Coronary artery (tissue), 2 donors: Measurements from ENCODE around the gene MAGEA6.
"Not testable (repeated sequence)": the region's sequence is repeated elsewhere in the genome, so short reads cannot be mapped to it uniquely, and the experiment has no call there.

ENCODE experiments used
- DNase-seq: peaks from one replicate; pipeline ENCODE4 v3.0.0-alpha.2; 2017; ENCODE audit warnings: low spot score
- H3K27ac ChIP-seq, 2 donors: fragments of 200-600 bp; sonication (generic); one replicate each; pipeline ENCODE4 v1.5.1; 2016 to 2019
- H3K4me3 ChIP-seq: fragments of 200-600 bp; sonication (generic); 2 replicates; pipeline ENCODE4 v1.5.1; 2016; ENCODE audit warnings: mild to moderate bottlenecking, moderate library complexity
- CTCF ChIP-seq: fragments of 200-600 bp; sonication (generic); IDR thresholded peaks from one replicate; pipeline ENCODE4 v1.5.1; 2019; ENCODE audit warnings: antibody characterized with exemption

MAGEA6 gene

GRCh38 chrX:152806035-152806434 lies 36.5 kb upstream of the MAGEA6 start:
- no peak for DNase-seq
- H3K27ac ChIP-seq = no peak overlapping the region
- H3K4me3 ChIP-seq = no peak overlapping the region
- no peak for TF ChIP-seq CTCF

GRCh38 chrX:152798945-152799344 lies 29.5 kb upstream of the MAGEA6 start:
- Histone ChIP-seq H3K27ac (no peak overlapping the region), H3K4me3 (no peak overlapping the region)
- DNase-seq = no peak
- no peak for TF ChIP-seq CTCF

GRCh38 chrX:152787062-152787461 lies 17.6 kb upstream of the MAGEA6 start:
- not testable (repeated sequence) for DNase-seq, H3K4me3 ChIP-seq, H3K27ac ChIP-seq

- H3K4me3 ChIP-seq, H3K27ac ChIP-seq, DNase-seq: not testable (repeated sequence)
These were observed 2.9 kb downstream of the MAGEA6 start for GRCh38 chrX:152766562-152766961.

- H3K27ac ChIP-seq, H3K4me3 ChIP-seq, DNase-seq: not testable (repeated sequence)
These were observed 7.9 kb downstream of the MAGEA6 start for GRCh38 chrX:152761582-152761981.

- not testable (repeated sequence) for DNase-seq, H3K4me3 ChIP-seq, H3K27ac ChIP-seq
These were observed 9.9 kb downstream of the MAGEA6 start for GRCh38 chrX:152759544-152759943.

GRCh38 chrX:152758918-152759317 lies 10.6 kb downstream of the MAGEA6 start, which contains the start of gene CSAG3:
Gene CSAG3 (plus strand): TSS chrX:152759218.
- DNase-seq, H3K27ac ChIP-seq, H3K4me3 ChIP-seq: not testable (repeated sequence)

- not testable (repeated sequence) for H3K4me3 ChIP-seq, H3K27ac ChIP-seq, DNase-seq
These were observed 14.6 kb downstream of the MAGEA6 start for GRCh38 chrX:152754871-152755270.

- H3K27ac ChIP-seq, H3K4me3 ChIP-seq, DNase-seq: not testable (repeated sequence)
These were observed 15.5 kb downstream of the MAGEA6 start, which contains the start of gene MAGEA2 for GRCh38 chrX:152753686-152754650. Gene MAGEA2 (minus strand): TSS chrX:152753842. CDS start chrX:152751363, 2,479 bp downstream.

- no peak for DNase-seq
- Histone ChIP-seq H3K4me3 (no peak overlapping the region), H3K27ac (no peak overlapping the region)
- TF ChIP-seq CTCF = no peak
These were observed 30.9 kb downstream of the MAGEA6 start for GRCh38 chrX:152738560-152738959.

GRCh38 chrX:152736528-152736927 lies 33.0 kb downstream of the MAGEA6 start:
- not testable (repeated sequence) for H3K4me3 ChIP-seq, H3K27ac ChIP-seq
- peak; percentile 43 for DNase-seq
